HG03039 (cell line): ENCODE measurements around the gene ITGA4.
A peak's percentile ranks its signal among the peaks of the same experiment; 100 is the strongest.
"Not testable (repeated sequence)": the region's sequence is repeated elsewhere in the genome, so short reads cannot be mapped to it uniquely, and the experiment has no call there.

Experiments
- ATAC-seq: cut with Tn5 transposase; IDR thresholded peaks from one replicate; pipeline ENCODE4 v1.9.1; 2021; ENCODE audit warnings: mild to moderate bottlenecking, moderate library complexity; ENCODE audit not compliant: unreplicated experiment

ITGA4 gene

DNA sequence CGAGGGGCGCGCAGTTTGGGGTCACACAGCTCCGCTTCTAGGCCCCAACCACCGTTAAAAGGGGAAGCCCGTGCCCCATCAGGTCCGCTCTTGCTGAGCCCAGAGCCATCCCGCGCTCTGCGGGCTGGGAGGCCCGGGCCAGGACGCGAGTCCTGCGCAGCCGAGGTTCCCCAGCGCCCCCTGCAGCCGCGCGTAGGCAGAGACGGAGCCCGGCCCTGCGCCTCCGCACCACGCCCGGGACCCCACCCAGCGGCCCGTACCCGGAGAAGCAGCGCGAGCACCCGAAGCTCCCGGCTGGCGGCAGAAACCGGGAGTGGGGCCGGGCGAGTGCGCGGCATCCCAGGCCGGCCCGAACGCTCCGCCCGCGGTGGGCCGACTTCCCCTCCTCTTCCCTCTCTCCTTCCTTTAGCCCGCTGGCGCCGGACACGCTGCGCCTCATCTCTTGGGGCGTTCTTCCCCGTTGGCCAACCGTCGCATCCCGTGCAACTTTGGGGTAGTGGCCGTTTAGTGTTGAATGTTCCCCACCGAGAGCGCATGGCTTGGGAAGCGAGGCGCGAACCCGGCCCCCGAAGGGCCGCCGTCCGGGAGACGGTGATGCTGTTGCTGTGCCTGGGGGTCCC lies at the start of gene ITGA4:
Gene ITGA4 (plus strand): TSS at position 266 of the 620 bp plus-strand sequence. CDS start 269 bp downstream, at position 535.
- peak; percentile 73 for ATAC-seq

DNA sequence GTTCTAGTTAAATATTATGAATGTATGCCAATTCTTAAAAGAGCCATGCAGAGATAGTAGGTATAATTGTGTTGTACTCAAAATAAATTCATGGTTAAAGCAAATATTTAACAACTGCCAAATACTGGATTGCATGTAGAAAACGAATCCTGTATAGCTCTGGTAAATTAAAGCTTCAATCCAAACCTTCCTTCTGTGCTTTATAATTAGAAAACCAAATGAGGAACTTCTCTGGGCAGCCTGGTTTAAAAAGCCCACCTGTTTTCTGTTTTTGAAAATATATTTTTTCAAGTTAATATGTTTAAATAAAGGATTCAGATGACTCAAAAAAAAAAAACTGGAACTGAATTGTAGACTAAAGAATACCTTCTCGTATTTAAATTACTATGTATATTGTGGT lies 48.3 kb upstream of the ITGA4 start:
- ATAC-seq, result no peak

DNA sequence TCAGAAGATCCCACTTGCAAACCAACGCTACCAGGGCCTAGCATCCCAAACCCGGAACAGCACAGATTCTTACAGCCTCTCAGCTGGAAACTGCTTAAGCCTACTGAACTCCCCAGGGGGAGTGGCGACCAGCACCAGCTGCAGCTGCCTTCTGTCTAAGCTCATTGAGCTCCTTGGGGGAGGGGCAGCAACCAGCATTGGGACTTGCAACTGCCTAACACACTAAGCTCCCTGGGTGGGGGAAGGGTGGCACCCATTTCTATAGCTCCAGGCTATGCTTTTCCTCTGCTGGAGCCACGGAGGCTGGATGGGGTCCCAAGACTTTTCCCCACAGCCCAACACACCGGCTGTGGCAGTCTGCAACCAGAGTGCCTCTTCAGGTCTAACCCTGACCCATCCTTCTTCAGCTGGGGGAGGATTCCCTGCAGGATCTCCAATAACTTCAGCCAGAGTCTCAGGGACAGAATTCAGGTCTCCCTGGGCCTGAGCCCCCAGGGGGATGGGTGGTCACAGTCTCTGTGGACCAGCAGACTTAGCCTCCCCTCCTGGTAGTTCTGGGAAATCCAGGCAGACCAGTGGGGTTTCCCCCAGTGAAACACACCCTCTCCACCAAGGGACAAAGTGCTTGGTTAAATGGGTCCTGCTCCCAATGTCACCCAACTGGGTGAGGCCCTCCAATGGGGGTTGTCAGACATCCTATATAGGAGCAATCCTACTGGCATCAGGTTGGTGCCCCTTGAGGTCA lies 45.9 kb upstream of the ITGA4 start:
- peak; percentile 89 for ATAC-seq

DNA sequence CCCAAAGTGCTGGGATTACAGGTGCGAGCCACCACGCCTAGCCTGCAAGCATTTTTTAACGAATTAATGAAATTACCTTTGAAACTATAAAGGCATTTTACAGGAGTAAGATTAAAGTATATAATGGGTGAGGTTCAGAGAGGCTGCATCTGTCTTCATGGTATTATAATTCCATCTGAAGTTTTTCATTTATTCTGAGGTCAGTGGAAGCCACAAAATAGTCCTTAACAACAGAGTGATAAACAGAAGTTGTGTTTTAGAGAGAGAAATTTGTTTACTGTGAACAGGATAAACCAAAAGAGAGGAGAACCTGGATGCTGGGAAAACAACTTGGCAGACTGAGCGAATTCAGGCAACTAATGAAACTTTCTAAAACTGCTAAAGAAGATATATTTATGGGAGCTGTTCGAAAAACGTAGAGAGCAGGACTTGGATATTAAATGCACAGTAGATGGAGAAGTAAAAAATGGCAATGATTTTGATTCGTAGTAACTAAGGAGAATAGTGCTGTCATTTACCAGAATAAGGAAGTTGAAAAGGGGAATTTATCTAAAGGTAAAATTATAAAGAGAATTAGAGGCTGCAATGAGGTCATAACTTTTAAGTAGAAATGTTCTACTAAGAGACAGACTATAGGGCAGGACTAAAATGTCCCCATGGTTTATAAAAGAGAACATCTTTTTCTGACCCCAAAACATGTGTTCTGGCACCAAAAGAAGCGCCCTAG lies 37.9 kb upstream of the ITGA4 start:
- no peak for ATAC-seq

DNA sequence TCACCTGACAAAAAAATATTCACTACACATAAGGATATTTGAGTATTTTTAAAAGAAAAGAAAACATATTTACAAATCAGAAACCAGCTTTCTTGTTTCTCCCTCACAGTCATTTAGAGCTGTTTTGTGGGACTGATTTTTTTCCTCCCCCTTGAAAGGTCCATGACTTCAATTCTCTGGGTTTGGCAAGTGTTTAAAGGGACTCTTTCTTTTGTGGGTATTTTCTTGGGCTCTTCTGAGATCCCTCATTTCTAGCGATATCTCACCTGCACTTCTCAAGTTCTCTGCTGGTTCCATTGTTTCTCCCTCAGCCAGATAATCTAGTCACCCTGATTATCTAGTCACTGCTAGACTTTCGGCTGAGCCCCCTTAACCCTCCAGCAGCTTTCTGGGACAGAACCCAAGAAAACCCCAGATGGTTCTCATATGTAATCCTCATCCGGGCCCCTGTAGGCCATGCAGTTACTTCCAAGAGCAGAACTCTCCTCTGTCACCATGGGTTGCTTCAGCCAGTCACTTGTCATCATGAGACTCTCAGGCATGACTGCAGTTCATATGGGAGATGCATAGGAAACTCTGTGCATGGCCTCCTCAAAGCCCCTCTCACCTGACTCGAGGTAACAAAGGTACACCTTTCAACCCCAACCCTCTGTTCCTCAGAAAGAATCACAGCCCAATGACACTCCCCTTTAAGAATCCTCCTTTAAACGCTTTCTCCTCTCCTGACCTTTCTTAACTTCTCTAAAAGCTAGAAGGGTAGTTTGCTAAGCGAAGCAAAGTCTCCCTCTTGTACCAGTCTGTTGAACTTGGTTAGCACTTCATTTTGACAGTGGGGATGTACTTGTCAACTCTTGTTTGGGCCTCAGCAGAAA lies 36.7 kb upstream of the ITGA4 start:
- ATAC-seq, result no peak

DNA sequence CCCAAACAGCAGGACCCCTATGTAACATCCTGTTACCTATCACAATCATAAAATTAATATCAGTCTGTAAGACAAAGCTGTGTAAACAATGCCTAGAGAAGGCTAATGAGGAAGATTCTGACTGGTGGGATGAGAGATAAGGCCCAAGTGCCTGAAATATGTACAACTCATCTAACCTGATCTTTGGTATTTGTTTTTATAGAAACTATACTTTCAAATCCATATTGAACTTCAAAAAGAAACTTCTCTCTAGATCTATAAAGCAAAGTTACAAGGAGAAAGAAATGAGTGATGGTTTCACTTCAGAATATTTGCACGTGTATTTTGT lies 36.1 kb upstream of the ITGA4 start:
- ATAC-seq, result no peak

DNA sequence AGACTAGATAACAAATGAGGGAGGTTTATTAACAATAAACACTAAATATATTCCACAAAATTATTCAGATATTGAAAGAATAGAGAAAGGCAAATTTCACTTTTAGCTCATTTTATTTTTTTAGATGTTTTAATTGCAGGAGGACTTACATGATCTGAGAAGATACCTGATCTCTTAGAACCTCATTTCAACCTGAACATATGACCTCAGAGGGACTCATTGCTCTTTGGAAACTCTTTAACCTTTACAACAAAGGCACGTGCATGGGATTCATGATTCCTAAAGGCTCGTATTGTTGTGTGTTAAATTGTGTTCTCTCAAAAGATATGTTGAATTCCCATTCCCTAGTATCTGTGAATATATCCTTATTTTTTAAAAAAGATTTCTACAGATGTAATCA lies 35.7 kb upstream of the ITGA4 start:
- no peak for ATAC-seq

DNA sequence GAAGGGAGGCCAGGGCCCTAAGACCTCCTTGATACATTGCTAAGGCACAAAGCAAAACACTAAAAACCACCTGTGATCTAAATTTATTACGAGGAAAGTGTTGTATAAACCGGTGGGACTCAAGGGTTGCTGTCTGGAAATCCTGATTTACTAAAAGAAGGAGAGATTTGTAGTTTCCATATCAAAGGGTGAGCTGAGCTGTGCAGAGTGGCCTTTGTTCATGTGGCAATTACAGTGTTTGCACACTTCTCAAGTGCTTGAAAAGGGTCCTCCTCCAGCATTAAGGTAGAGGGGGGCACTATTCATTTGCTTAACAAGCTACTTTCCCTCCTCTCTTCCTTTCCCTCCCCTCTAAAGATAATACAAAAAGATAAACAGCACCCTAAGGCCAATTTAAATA lies 30.5 kb upstream of the ITGA4 start:
- ATAC-seq, result no peak

DNA sequence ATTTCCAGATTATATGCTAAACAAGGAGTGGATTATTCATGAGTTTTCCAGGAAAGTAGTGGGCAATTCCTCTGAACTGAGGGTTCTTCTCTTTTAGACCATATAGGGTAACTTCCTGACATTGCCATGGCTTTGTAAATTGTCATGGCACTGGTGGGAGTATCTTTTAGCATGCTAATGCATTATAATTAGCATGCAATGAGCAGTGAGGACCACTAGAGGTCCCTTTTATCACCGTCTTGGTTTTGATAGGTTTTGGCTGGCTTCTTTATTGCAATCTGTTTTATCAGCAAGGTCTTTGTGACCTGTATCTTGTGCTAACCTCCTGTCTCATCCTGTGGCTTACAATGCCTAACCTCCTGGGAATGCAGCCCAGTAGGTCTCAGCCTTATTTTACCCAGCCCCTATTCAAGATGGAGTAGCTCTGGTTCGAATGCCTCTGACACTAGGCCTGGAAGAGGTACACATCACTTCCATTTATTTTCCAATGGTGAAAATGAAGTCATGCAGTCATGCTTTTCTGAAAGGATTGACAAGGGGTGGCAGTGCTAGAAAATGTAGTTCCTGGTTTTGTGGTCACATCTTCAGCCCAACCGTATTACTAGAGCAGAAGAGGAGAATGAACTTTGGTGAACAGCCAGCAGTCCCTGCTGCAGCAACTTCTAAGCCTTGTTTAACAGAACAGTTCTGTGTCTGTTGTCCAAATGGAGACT lies 26.6 kb upstream of the ITGA4 start:
- no peak for ATAC-seq

DNA sequence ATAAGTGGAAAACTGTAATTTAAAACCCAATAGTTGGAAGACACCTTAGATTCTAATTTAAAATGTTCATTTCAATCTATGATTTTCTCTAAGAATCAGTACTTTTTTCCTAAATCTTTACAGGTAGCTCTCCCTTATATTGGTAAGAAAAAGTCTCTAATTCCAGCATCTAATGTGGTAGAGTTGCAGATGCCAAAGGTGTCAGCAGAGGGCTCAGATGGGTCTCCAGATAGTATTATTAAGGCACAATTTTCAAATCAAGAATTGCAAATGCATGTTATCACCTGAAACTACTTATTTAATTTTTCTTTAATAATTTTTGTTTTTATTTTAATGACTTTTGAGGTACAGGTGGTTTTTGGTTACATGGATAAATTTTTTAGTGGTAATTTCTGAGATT lies 25.5 kb upstream of the ITGA4 start:
- no peak for ATAC-seq

DNA sequence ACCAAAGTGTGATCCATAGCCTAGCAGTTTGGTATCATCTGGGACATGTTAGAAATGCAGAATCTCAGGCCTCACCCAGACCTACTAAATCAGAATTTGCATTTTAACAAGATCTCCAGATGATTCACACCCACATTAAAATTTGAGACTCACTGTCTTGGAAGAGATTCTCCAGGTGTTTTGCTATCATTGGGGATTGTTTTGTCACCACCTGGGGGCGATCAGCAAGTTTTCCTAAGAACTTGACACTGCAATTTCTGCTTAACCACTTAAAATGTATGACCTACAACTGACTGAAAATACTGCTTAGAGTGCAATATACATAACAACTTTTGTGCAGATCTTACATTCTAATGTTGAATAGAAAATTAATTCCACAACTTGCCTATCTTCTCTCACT lies 18.9 kb upstream of the ITGA4 start:
- no peak for ATAC-seq

DNA sequence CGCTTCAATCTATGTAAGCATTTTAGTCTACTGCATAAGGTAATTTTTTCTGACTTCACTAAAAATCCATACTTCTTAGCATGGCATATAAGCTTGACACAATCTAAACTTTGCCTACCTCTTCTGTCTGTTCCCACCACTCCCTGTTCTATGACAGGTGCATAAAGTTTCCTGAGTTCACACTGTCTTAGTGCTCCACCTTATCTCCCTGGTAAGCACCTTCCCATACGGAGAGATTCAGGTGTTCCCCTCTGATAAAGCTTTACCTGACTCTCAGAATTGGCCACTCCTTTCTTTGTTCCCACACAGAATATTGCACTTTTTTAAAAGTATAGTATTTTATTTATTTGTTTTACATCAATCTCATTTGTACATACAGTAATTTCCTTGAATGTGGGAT lies 16.8 kb upstream of the ITGA4 start:
- ATAC-seq, result no peak

DNA sequence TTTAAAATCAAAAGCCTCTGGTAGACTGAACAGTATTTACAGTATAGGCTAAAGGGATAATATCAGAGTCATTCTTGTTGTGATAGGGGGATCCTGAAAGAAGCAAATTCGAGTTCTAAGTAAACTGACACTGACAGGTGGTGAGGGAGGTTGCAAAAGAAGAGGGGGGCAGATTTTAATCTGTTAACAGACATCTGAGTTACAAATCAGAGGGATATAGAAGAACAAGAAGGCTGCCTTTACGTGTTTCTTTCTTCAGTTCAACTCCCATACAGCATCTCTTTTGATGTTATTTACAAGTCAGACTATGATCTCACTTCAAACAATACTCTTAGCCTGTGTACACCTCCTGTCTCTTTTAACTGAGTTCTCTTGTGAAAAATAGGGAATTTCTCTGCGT lies 16.3 kb upstream of the ITGA4 start:
- ATAC-seq, result no peak

DNA sequence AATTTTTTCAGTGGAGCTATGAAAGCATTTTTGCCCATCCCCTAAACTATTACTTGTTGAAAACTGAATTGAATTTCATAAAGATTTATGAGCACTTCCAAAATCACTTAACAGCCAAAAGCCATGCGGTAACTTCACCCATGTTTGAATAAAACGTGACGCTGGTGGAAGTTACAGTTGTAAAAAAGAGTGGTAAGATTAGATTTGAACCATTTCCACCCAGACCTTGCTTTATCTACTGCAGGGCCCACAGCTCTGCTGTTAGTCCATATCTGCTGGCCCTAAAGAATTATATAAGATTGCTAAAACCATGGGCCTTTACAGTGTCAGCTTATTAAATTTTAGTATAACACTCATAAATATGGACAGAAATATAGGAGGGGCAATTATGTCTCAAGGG lies 15.5 kb upstream of the ITGA4 start:
- no peak for ATAC-seq

DNA sequence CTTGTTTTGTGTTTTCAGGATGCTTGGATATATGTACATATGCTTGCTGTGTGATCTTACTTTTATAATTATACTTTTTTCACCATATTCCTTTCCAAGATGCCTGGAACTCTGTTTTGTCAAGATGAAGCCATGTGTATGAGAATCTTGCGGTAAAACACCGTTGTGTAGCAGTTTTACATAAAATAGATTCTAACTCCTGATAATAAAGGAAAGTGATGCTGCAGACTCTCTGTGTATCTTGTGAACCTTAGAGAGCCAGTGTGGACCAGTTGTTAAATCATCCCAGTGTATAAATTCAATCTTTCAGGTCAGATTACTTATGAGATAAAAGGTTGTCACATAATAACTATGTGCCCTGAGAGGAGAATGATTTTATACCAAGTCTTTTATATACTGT lies 12.5 kb upstream of the ITGA4 start:
- no peak for ATAC-seq

DNA sequence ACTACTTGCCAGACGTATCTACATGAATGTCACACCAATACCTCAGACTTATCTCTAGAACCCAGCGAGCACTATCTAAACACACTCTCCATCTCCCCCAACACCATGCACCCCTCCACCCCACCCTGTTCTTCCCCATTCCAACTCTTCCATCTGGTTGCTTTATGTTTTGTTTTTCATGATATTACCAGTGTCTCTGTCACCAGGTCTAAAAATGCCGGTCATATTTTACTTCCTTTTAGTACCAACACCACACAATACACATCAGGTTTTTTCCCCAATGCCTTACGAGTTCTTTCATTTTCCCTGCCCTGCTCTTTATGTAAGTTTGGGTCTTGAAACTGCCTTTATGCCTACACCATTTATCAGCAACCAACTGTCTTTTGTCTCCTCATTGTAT lies 10.2 kb upstream of the ITGA4 start:
- ATAC-seq, result no peak

DNA sequence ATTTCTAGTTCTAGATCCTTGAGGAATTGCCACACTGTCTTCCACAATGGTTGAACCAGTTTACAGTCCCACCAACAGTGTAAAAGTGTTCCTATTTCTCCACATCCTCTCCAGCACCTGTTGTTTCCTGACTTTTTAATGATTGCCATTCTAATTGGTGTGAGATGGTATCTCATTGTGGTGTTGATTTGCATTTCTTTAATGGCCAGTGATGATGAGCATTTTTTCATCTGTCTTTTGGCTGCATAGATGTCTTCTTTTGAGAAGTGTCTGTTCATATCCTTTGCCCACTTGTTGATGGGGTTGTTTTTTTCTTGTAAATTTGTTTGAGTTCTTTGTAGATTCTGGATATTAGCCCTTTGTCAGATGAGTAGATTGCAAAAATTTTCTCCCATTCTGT lies 7.9 kb upstream of the ITGA4 start:
- not testable (repeated sequence) for ATAC-seq

DNA sequence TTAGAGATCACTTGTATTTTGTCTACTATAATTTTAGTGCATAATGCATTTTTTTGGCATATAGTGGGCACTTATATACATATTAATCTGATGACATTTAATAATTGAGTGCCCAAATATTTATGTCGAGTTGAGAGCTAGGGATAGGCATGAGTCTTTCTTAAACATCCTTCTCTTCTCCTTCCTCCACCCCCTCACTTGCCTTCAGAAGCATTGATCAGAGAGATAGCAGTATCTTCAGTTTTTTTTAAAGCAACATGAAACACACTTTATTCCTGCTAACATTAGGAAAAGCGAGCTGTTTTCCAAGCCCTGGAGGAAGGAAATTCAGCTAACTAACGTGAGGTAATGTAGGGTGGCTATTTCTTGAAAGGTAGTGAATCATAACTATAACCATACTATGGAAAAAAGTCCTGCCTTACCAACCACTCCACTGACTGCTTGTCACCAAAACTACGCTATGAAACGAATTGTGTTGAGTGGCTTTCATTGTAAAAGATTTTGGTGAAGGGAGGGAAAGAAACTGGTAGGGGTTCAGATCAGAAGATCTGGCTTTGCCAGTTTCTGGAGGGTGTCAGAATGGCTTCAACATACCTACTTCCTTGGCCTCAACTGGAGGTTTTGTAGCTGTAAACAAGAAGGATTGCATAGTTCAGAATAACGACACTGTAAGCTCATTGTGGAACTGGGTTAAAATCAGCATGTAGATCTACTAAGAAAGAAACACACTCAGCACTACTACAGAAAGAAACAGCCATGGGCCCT lies 2.3 kb upstream of the ITGA4 start:
- ATAC-seq, result no peak

DNA sequence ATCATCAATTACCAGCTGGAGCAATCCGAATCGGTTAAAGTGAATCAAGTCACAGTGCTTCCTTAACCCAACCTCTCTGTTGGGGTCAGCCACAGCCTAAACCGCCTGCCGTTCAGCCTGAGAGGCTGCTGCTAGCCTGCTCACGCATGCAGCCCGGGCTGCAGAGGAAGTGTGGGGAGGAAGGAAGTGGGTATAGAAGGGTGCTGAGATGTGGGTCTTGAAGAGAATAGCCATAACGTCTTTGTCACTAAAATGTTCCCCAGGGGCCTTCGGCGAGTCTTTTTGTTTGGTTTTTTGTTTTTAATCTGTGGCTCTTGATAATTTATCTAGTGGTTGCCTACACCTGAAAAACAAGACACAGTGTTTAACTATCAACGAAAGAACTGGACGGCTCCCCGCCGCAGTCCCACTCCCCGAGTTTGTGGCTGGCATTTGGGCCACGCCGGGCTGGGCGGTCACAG lies 496 bp upstream of the ITGA4 start:
- ATAC-seq, result peak; percentile 59
